Stimulated activated CD4-positive, alpha-beta T cell treated with anti-CD3 and anti-CD28 coated beads, Interleukin-1b, Interleukin-23, amount 100 ng/mL, for 24 hours (primary cell): ENCODE measurements around the gene SLC2A4.
A peak's percentile ranks its signal among the peaks of the same experiment; 100 is the strongest.
"Not testable (repeated sequence)": the region's sequence is repeated elsewhere in the genome, so short reads cannot be mapped to it uniquely, and the experiment has no call there.

Experiments used
- DNase-seq, 4 experiments: peaks; one replicate each; pipeline ENCODE4 v3.0.0-alpha.2; 2020; ENCODE audit warnings: low read depth in 4 of 4, low spot score in 1 of 4

Gene SLC2A4

DNA sequence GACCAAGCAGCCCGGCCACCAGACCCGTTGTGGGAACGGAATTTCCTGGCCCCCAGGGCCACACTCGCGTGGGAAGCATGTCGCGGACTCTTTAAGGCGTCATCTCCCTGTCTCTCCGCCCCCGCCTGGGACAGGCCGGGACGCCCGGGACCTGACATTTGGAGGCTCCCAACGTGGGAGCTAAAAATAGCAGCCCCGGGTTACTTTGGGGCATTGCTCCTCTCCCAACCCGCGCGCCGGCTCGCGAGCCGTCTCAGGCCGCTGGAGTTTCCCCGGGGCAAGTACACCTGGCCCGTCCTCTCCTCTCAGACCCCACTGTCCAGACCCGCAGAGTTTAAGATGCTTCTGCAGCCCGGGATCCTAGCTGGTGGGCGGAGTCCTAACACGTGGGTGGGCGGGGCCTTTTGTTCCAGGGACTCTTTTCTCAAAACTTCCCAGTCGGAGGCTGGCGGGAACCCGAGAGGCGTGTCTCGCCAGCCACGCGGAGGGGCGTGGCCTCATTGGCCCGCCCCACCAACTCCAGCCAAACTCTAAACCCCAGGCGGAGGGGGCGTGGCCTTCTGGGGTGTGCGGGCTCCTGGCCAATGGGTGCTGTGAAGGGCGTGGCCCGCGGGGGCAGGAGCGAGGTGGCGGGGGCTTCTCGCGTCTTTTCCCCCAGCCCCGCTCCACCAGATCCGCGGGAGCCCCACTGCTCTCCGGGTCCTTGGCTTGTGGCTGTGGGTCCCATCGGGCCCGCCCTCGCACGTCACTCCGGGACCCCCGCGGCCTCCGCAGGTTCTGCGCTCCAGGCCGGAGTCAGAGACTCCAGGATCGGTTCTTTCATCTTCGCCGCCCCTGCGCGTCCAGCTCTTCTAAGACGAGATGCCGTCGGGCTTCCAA is at the start of gene SLC2A4:
Gene SLC2A4 (plus strand): TSS at position 645 of the 879 bp plus-strand sequence. CDS start 217 bp downstream, at position 862.
- DNase-seq: peak; percentile 69 to 95 (median 87)

DNA sequence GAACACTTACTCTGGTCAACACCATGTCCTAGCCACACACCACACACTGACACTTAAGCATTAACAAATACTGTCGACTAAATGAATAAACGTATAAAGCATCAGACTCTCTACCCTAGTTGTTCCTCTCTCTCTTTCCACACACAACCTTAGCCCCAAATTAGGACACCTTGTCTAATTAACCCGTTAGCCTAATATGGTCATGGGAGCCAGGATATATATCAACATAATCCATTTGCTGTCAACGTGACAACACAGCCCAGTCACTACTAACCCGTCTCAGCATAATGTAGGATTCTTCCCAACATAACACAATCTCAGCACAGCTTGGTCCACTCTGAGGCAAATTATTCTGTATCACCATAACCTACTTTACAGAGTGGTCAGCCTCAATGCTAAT is 49.4 kb upstream of the SLC2A4 start:
- DNase-seq: no peak

DNA sequence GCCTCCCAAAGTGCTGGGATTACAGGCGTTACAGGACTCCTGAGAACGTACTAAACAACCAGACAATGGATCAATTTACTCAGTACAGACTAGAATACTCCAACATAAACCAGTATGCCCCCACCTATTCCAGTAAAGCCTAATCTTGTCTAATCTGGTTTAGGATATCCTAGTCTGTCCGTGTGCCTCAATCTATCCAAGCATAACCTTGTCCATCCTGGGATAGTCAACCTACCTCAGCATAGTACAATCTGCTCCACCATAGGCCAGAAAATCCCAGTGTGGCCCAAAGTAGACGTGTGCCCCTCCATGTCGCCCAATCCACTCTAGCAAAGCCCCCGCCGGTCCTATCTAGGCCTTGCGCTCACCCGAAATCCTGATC is 47.8 kb upstream of the SLC2A4 start:
- no peak for DNase-seq

DNA sequence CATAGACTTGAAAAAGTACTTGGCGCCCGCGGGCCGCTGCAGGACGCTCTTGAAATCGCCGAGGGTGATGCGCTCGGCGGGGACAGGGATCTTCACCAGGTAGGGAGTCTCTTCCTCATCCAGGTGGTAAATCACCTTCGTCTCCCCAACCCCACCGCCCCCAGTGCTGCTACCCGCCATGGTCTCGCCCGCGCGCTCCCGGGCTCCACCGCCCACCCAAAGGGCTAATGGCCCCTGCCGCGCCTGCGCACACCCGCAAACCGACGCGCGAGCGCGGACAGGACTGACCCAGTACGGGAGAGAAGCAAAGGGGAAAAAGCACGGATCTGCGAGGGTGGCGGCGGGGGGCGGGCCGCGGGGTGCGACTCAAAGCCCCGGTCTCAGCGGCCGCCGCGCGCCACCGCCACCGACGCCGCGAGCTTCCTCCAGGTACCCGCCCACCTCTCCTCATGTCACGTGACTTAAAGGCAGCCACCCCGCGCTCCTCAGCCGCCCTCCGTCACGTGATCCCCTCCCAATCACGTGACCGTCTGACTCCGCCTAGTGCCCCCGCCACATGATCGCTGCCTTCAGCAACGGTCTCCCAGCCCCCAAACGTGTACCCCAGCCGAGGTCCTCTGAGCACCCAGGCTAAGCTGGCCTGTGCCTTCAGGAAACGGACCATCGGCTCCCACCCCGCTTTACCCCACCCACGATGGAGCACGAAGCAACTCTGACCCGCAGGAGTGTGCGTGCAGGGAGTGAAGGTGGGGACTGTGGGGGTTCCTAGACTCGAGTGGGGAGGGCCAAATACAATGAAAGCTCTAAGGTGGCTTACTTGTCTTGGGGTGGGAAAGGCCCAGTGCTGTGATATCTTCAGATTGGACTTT is 47.2 kb upstream of the SLC2A4 start, which contains the start of gene DVL2:
Gene DVL2 (minus strand): TSS at position 435 of the 869 bp plus-strand sequence. CDS start 255 bp downstream, at position 180.
- DNase-seq: peak; percentile 86 to 94 (median 88)

DNA sequence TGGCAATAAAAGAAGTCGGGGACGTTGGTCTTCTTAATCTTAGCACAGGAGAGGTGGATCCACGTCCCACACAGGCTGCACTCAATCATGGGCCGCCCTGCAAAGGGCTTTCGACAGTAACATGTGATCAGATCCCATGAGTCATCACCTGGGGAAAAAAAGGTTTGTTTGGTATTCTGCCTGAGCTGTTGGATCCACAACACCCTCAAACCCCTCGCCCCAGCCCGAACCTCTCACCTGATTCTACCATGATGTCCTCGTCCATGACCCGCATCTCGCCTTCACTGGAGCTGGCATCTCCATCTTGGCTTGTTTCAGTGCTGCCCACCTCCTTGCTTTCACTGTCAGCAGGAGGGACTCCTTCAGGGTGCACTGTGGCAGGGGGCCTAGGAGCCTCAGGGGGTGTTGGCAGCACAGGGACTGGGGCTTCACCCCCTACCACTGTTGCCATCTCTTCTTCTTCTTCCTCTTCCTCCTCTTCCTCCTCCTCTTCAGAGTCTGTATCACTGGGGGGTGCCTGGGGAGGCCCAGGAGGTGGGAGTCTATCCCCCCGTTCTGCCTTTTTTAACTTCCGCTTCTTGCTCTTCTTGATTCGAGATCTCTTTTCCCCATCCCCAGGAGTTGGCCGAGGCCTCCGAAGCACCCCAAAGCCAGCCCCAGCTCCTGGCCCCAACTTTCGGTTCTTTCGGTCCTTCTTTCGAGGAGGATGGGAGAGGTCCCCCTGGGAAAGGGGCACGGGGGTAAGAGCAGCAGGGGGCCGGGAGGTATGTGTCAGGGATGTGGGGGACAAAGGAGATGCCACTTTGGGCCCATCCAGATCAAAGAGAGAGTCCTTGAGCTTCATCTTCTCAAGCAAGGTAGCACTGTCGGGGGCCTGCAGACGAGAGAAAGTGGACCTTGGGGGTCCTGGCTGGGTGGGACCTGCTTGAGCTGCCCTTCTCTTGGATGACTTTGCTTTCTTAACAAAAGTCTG is 45.5 kb upstream of the SLC2A4 start:
- no peak for DNase-seq

DNA sequence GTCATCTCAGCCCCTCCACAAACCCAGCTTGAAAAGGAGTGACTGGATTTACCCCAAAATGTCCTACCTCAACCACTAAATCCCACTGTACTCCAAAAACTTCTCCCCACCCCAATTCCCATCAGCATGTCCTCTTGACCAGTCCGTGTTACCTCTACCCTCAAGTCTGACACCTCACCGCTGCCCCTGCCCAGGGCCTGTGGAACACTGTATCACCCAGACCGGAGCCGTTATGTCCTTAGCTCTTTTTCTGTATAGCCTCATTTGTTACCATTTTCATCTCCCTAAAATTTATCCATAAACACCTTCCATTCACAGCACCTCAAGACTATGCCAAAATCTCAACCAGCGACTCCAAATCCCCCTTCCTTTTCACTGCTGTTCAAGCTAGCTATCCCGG is 44.7 kb upstream of the SLC2A4 start:
- no peak for DNase-seq

DNA sequence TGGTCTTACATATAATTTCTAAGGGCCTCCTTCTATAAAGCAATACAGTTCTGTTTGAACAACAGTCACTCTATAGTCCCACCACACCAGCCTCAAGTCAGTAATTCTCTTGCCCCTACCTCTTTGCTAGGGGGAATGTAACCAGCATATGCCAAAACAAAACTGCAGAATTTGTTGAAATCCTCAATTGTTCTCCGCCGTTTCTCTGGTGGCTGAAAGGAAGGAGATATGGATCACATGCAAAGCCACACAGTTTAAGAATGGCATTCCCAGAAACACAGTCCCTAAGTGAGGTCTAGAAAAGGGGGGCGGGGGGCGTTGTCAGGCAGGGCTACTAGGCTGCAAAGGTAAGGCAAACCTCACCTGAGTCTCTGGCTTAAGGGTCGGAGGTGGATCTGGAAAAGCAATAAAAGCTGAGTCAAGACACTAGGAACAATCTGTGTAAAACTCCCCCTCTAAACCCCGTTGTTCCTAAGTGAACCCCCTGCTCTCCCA is 44.2 kb upstream of the SLC2A4 start:
- no peak for DNase-seq

DNA sequence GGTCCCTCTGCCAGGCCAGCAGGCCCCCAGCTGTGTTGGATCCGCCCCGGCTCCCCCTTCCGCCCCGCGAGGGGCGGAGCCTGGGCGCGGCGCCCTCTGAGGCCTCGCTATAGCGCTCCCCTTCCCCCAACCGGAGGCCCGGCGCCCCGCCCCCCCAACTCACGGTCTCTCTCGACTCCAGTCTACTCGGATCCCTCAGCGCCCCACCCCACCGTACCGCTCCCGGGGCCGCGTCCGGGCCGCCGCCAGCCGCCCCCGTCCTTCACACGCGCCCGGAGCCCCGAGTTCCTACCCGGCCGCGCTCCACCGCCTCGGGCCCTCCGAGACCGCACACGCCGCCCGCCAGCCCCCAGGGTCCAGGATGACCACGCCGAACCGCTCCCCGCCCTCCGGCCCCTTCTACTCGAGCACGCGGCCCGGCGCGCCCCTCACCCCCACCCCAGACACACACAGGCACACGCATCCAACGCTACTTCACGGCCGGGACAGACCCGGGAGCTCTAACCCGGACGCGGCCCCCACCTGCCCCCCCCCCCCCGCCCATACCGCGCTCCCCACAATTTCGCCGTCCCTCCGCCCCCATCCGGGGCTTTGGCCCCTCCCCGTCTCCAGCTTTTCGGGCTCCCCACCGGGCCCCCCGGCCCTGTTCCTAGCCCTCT is 43.6 kb upstream of the SLC2A4 start:
- peak; percentile 69 to 87 (median 82) for DNase-seq

DNA sequence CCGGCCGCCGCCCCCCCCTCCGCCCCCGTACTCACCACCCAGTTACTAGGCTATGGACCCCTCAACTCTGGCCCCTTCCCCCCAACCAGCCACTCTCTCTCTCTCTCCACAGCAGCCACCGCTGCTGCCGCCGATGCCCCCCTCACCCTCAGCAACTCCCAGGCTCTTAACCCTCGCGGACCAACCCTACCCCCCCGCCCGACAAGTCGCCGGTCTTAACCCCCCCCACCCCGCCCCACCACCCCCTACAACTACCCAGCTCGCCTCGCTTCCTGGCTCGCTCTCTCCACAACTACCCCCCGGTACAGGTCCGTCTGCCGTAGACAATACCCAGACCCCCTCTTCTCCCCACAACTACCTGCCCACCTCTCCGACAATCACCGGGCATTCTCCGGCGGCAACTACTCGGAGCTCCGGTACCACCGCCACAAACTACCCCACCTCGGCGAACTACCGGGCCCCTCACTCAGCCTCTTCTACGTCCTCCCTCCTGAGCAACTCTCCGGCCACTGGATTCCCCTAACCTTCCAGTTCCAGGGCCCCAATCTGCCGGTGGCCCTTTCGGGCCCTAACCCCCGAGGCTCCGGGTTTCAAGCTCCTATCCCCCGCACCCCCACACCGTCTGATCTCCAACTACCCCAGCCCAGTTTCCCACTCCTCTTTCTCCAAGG is 43.0 kb upstream of the SLC2A4 start:
- DNase-seq: no peak

DNA sequence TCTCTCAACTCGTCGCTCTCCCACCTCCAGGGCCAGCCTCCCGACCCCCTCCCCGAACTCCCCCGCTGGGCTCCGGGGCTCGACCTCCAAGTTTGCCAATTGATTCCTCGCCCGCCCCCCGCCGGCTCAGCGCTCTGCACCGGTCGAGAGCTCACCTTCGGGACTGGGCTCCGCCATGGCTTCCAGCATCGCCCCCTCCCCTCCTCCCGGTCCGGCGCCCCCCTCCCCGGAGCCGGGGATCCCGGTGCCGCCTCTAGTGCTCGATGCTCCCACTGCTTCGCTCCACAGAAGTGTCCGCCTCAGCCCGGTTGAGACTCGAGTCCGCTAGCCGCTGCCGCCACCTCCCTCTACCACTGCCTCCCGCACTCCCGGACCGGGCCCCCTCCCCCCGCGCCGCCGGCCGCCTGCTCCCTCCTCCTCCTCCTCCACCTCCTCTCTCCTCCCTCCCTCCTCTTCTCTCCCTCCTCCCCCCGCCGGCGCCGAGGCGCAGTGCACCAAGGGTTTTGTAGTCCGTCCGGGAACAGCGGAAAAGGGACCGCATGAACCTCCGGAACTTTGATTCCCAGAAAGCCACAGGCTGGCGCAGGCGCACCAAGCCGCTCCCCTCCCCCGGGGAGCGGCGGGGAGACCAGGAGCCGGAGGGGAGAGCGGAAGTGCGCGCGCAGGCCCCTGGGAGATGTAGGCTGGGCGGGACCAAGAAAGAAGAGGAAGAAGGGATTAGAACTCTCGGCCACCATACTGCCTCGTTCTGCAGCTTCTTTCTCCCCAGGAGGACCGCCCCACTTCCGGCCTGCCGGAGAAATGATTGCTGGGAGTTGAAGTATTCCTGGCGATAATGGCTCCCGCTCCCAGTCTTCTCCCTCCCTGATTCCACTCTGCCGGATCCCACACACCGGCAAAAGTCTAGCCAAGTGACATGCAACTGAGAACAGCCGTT is 42.2 kb upstream of the SLC2A4 start, which contains the start of gene PHF23:
Gene PHF23 (minus strand): TSS at position 367 of the 937 bp plus-strand sequence. CDS start 178 bp downstream, at position 189.
- peak; percentile 83 to 97 (median 94) for DNase-seq

DNA sequence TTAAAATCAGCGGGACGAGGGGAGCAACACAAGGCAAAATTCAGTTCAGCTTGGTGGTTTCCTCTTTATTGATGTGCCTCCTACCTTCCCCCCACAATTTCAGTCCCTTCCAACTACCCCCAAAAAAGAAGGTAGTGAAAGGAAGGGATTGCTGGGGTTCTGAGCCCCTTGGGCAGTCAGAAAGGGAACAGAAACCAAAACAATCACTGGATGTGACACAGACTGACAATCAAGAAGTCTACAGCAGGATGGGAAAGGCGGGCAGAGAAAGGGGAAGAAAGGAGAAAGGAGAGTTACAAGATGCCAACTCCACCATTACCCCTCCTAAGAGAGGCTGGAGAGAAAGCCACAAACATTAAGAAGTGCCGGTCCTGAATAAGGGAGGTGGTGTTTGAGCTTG is 41.1 kb upstream of the SLC2A4 start:
- no peak for DNase-seq

DNA sequence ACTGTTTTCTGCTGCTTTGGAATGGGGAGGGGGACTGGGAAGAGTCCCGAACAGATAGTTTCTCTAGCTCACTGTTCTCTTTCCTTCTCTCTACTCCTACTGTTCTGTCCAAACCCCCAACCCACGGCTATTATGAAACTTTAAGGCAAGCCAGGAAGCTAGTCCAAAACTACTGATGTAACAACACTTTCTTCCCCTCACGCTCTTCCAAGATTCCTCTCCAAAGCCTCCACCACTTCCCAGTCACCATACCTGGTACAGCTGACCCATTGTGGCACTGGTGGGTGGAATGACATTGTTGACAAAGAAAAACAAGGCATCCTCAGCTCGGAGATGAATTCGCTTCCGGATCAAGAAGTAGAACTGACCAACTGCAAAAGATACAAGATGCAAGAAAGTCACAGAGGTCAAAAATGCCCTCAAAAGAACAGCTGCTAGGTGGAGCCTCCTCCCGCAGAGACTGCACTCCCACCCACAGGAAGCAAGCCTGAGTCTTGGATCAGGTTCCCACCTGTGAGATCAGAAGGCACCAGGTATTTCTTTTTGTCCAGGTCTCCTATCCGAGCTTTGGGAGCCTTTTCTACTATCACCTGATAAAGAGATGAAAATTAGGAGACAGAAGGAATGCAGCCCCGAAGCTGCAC is 40.3 kb upstream of the SLC2A4 start:
- DNase-seq: no peak

DNA sequence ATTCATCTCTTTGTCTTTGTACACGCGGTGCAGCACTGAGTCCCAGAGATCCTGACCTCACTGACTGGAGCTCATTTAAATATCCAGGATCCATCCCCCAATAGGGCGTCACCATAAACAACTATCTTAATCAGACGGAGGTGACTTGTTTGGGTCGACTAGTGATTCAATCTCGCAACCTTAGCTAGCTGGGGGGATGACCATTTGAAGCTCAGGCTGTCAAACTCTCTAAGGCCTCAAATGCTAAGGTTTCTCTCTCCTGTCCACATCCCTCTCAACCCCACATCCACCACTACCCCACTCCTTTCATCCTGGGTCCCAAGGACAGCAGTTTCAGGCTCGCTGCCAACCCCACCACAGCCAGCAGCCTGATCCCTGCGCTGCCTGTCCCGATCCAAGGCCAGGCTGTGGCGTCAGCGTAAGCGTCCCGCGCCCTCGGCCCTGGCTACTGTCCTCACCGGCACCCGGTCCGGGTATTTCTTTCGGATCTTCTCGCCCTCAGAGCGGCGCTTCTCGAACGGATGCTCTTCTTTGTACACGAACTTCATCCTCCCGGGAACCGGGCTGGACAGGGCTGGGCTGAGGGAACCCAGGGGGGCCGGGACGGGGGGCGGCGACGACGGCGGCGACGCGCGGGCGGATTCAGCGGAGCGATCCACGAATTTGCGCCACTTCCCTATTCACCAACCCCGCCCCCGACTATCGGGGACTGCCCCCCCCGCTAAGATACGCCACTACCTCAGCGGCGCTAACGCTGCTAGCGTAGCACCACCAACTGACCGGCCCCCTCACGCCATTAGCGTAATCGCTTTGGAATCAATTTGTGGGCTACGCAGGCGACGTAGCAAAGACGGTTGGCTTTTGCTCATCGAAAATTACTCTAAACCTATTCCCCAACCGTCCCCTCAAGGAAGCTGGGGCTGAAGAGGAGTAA is 39.5 kb upstream of the SLC2A4 start, which contains the start of gene GABARAP:
Gene GABARAP (minus strand): TSS at position 667 of the 934 bp plus-strand sequence. CDS start 119 bp downstream, at position 548.
- peak; percentile 85 to 91 (median 88) for DNase-seq

DNA sequence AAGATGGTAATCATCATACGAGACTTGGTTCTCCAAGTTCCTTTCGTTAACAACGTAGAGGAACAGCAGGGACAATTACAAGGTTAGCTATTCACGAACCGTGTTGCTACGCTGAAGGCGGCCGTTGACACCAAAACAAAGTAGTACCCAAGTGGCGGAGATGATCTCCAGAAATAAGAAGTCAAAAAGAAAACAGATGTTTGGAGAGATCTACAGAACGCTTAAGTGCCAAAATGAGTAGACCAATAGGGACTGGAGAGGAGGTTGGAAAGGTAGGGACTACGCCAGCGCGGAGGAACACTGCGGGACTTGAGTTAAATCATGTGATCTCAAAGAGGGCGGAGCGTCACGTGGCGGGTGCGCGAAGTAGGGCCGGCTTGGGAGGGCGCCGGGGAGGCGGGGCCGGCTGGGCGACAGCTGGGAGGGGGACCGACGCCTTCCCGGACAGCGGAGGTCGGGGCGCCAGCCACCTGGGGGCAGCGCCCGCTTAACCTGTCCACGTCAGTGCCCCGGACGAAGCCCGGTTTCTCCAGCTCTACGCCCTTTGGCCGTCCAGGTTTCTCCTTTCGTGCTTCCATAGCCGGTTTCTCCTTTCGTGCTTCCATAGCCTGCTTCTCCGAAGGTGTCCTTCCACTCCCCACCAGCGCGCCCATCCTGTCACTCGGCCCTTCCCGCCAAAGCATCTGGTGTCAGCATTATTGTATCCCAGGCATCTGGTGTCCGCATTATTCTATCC is 38.6 kb upstream of the SLC2A4 start:
- peak; percentile 76 to 88 (median 82) for DNase-seq

DNA sequence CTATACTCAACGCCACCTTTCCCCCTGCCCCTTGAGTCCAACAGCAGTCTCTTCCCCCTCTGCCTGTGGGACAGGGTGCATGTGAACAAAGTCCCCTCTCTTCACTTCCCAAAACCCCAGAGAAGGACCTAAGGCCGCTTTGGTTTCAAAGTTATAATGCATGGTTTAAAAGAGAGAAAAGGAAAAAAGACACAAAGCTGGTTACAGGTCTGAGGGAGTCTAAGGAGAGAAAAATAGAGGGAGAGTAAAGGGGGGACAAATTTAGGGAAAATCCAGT is 38.1 kb upstream of the SLC2A4 start:
- no peak for DNase-seq

DNA sequence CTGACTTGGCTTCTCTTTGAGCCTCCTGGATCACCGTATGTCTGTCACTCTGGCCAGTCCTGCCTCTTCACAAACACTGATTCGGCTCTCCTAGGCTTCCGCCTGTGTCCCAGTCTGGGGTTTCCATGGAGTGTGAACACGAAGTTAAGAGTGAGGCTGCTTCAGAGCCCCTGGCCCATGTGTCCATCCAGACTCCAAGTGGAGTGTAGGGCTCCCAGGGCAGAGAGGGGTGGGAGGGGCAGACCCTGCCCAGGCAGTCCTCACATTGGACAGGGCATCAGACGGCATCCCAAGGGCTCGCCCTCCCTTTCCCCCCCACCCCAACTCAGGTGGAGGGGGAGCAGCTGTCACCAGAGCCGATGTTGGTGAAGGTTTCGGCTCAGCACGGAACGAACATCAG is 37.7 kb upstream of the SLC2A4 start:
- not testable (repeated sequence) for DNase-seq
